T-helper 1 cell (primary cell): ENCODE measurements around the gene HOXB1.
A peak's percentile ranks its signal among the peaks of the same experiment; 100 is the strongest.
"Not testable (repeated sequence)": the region's sequence is repeated elsewhere in the genome, so short reads cannot be mapped to it uniquely, and the experiment has no call there.

Experiments used
- DNase-seq, 5 donors: peaks; one replicate each; pipeline ENCODE4 v3.0.0-alpha.2; 2012 to 2020

The HOXB1 gene

DNA sequence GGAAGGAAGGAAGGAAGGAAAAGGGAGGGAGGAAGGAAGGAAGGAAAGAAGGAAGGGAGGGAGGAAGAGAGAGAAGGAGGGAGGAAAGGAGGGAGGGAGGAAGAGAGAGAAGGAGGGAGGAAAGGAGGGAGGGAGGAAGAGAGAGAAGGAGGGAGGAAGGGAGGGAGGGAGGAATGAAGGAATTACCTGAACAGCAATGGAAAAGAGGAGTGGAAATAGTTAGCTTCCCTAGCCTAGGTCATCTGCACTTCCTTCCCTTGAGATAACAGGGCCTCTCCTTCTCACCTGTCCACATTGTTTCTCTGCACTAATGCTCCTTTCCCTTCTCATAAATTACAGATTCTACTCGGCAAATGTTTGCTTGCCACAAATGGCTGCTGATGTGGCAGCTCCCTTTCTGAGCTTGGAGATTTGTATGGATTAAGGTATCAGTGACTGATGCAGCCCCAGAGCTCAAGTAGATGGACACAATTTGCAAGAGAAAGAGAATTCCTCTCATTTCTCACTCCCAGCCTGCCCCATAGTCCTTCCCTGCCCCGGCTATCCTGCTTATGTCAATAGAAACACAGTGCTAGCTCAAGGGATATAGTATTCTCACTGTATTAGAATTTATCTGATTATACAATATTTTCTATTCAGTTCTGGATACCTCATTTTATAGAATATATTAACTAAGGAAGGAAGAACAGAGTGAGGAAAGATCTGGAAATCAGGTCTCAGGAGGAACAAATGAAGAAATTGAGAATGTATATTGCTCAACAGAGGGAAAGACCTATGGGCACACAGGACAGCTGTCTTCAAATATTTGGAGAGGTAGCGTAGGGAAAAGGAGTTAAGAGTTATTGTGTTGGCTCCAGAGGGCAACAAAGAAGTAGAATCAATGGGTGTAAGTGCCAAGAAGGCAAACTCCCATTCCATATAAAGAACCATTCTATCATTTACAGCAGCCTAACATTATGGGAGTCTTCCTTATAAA, 14.6 kb downstream of the HOXB1 start:
- no peak for DNase-seq

DNA sequence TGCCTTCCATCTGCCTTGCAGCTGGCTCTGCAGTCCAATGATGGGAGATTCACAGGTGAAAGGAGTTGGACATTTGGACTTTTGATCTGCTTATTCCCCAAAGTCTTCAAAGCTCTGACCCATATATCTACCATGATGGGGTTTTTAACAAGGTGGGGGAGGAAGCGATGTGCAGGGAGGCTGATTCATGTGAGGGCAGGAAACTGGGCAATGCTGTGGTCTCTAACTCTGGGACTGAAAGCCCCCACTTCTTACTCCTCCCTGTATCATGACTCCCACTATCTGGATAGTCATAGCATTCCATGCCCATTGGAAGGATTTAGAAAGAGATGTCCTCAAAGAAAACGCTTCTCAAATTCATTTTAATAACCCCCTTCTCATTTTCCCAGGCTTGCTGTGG, 16.3 kb downstream of the HOXB1 start:
- DNase-seq: no peak

DNA sequence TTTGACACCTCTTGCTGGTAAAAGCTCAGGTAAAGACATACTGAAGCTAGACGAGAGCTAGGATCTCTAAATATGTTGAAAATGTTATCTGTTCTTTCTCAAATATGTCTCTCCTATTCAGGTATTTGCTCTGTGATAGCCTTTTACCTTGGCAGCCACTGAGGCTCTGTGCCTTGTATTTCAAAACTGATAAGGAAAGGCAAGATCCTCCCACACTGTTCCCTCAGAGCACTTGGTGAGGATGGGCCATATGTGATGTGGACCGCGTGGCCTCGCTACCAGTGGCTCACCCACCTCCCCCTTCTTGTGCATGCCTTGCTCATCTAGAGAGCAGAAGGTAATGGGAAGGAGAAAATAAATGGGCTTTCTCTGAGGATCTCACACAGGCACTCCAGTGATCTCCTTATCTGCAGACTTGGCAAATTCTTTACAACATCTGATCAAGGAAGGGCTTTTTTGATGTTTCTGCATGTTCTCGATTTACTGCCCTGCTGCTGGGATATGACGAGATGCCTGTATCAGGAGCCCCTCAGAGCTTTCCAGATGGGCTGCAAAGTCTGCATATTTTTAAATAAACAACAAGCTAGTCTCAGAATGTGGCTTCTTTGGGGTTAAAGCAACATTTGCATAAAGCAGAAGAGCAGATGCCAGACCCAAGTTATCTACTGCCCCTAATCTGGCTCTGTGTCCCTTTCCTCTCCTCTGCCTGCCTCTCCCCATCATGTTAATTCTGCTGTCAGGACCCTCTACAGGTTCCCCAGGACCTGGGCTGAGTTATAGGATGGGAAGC, 16.9 kb downstream of the HOXB1 start:
- DNase-seq: no peak

DNA sequence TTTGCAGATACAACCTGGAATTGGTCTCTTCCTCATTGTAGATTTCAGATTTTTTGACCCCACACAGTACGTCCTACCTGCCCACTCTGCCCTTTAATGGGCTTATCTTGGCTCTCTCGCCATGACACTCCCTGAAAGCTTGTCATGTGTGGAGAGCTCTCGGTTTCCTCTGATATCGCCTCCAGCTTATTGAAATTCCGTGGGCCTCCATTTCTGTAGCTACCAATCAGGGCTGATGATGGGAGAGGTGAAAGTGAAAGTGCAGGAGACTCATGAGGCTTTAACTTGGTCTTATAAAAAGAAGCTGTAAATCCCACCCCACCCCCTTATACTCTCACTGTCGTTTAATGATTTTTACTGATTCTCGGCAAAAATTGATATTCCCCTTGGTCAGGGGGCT, 17.7 kb downstream of the HOXB1 start:
- DNase-seq: peak in 1 of 5 donors; percentile 33

DNA sequence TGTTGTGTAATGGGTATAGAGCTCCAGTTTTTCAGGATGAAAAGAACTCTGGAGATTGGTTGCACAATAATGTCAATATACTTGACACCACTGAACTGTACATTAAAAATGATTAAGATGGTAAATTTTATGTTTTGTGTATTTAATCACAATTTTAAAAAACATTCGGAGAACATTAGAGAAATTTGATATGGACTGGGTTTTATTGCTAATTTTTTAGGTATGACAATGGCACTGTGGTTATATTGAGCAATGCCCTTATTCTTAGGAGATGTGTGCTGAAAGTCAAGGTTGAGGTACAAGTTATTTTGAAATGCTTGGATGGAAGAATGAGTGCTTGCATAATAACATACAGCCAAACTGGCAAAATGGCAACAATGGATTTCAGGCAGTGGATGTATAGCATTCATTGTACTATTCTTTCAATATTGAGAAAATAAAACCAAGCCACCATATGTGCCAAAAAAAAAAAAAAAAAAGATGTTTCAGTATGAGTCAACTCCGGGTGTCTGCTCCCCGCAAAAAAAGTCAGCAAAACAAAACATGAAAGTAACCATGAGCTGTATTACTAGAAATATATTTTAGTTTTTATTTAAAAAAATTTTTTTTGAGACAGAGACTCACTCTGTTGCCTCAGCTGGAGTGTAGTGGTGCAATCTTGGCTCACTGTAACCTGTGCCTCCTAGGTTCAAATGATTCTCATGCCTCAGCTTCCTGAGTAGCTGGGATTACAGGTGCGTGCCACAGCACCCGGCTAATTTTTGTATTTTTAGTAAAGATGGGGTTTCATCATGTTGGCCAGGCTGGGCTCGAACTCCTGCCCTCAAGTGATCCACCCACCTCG, 19.8 kb downstream of the HOXB1 start:
- DNase-seq: peak in 3 of 5 donors; percentile 12 to 81 (median 18)

DNA sequence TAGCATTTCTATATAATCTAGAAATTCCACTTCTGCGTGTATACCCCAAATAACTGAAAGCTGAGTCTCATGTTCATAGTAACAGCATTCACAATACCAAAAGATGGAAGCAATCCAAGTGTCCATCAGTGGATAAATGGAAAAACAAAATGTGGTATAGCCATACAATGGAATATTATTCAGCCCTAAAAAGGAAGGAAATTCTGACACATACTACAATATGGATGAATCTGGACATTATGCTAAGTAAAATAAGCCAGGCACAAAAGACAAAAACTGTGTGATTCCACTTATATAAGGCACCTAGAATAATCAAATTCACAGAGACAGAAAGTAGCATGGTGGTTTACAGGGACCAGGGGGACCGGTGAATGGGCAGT, 20.4 kb downstream of the HOXB1 start:
- DNase-seq: no peak

DNA sequence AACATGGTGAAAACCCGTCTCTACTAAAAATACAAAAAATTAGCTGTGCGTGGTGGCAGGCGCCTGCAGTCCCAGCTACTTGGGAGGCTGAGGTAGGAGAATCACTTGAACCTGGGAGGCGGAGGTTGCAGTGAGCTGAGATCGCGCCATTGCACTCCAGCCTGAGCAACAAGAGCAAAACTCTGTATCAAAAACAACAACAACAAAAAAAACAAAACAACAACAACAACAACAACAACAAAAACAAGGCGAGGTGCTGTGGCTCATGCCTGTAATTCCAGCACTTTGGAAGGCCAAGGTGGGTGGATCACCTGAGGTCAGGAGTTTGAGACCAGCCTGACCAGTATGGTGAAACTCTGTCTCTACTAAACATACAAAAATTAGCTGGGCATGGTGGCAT, 21.1 kb downstream of the HOXB1 start:
- DNase-seq: not testable (repeated sequence)

DNA sequence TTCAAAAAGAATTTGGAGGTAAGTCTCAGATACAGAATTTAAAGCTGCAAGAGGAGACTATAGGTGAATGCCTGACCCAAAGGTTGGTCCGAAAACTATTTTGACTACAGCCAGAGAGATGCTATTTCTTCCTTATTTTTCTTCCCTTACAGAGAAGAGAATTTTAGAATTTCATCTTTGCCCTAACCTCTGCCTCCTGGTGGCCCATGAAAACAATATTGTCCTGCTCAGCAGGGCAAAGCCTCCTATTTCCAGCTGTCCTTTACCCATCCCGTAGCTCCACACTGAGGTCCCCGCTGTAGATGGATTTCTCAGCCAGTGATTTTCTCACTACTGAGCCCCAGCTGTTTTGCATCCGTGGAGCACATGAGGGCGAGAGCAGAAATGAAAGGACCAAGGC, 24.6 kb downstream of the HOXB1 start:
- DNase-seq: no peak

DNA sequence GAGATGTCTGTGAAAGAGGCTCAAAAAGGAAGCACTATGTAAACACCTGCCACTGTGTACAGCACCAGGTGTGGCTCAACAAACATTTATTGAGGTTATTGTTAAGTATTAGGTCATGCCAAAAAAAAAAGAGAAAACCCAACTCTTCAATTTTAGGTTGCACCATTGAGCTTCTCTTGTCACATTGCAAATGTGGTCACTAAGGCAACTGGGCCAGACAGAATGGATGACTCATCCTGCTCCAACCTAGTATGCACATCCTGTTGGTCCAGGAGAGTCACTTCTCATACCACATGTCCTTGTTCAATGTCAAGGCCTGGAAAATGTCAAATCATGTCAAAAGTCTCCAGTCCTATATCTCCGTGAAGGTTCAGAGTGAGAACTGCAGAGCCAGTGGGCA, 25.0 kb downstream of the HOXB1 start:
- peak in 3 of 5 donors; percentile 27 to 89 (median 29) for DNase-seq

DNA sequence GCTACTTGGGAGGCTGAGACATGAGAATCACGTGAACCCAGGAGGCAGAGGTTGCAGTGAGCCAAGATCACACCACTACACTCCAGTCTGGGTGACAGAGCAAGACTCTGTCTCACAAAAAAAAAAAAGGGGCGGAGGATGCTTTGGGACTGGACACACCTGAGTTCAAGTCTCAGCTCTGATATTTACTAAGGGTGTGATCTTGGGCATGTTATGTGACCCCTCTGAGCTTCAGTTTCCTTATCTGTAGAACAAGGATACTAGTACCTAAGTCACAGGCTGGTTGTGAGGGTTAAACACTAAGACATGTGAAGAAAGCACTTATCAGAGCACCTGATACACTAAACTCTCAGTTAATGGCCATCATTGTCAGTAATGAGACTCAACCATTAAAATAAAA, 25.9 kb downstream of the HOXB1 start:
- DNase-seq: no peak

DNA sequence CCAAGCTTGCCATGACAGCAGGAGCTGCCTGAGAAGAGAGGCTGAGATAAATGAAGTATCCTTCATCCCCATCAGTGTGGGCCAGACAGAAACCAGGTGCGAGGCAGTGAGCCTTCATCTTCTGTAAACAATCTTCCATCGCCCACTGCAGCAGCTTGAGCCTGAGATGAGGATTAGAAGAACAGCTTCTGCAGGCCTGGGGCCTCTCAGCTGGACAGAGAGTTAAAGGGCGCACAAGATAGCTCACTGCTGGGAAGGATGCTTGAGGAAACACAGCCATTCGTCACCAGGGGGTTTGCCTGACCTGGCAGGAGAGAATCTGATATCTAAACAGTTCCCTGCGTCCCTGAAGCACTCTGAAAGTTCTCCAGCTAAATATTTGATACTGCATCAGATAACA, 27.1 kb downstream of the HOXB1 start:
- DNase-seq: no peak

DNA sequence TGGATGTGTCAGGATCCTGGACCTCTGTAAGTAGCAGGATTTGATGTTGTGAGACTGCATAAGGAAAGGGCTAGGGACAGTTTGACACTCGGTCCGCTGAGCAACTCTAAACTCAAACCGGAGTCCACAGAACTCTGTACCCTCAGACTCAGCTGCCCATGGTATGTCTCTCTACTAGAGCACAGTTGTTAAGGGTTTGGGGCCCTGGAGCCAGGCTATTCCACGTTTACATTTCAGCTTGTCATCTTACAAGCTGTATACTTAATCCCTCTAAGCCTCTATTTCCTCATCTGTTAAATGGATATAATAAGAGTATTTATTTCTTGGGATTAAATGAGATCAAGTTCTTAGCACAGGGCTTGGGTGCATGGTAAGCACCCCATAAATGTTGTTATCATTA, 27.9 kb downstream of the HOXB1 start:
- DNase-seq: no peak

DNA sequence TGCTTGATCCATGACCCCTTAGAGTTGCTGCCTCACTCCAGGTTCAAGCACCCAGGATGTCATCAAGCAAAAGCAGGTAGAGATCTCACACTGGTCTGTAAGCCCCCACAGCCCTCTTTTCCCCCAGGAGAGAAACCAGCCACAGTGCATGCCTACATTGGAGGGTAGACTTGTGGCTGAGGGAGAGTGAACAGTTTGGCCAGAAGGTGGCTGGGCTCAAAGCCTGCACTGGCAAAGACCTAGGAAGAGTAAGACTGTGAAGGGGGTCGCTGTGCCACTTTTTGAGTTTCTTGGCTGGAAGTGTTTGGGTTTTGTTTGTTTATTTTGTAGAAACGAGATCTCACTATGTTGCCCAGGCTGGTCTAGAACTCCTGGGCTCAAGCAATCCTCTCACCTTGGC, 28.5 kb downstream of the HOXB1 start:
- DNase-seq: no peak

DNA sequence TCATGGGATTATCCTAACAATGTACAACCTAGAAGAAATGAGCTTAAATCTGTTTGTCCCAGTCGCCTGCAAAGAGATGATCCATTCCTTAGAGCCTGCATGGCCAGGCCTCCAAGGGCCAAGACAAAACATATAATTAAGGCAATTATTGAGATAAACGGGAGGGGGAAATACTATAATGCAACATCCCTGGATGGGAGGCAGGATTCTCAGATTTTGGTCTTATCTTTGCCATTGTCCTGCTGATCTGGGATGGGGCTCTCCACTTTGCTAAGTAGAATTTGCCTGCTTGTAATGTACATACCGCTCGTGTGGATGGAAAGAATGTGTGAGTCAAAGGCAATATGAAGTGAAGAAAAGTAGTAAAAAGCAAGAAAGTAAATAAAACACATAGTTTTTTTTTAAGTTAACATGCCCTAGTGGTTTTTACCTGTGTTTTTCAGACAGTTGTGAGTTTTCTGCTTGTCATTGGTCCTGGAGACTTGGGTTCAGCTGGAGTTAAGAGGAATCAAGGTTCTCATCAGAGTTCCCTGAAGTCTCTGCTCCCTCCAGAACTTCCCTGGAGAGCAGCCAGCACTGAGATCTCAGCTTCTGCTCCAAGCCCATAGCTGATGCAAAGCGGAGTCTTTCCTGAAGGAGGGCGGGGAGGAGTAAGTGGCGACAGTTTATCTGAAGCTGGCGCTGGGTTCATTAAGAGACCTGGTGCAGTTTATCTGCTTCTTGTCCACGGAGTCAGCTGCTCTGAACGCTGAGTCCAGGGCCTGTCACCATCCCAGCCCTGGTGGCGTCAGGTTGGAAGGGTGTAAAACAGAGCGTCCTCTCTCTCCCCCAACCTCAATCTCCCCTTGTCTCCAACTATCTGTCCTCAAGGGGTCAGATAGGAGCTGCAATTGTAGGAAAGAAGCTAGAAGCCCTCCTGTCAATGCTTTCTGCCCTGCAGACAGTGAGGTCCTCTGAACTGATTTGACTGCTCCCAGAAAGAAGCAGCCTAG, 30.1 kb downstream of the HOXB1 start:
- DNase-seq: no peak

DNA sequence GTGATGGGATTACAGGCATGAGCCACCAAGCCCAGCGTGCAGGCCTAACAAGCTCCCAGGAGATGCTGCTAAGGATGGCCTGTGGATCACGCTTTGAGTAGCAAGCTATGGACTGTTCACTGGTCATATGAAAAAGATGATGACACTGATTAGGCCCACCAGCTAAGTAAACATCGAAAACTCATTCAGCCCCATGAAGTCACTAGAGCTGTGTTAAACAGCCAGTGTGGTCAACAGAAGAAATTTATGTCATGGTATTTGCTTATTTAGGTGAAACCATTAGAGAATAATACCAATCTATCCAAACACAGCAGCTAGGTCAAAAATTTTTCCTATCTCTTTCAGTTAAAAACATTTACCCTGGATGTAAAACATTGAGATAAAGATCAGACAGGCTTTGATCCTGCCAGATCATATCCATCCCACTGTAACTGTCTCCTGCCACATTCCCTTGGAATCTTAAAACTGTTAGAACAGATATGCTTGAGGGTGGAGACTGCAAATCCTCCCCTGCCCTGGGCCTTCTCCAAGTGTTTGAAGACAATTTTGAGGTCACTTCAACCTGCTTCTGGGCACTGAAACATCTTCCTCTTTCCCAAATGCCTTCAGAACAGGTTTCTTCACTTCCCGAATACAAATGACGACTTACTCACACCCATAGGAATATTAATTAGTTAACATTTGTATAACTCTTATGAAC, 30.9 kb downstream of the HOXB1 start:
- no peak for DNase-seq

DNA sequence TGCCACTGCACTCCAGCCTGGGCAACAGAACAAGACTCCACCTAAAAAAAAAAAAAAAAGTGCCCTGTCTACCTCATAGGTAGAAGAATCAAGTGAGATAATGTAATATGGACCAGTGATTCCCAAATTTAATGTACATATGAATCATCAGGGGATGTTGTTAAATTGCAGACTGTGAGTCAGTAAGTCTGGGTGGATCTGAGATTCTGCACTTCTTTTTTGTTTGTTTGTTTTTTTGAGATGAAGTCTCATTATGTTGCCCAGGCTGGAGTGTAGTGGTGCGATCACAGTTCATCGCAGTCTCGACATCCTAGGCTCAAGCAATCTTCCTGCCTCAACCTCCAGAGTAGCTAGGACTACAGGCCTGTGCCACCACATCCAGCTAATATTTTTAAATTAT, 31.6 kb downstream of the HOXB1 start:
- DNase-seq: no peak

DNA sequence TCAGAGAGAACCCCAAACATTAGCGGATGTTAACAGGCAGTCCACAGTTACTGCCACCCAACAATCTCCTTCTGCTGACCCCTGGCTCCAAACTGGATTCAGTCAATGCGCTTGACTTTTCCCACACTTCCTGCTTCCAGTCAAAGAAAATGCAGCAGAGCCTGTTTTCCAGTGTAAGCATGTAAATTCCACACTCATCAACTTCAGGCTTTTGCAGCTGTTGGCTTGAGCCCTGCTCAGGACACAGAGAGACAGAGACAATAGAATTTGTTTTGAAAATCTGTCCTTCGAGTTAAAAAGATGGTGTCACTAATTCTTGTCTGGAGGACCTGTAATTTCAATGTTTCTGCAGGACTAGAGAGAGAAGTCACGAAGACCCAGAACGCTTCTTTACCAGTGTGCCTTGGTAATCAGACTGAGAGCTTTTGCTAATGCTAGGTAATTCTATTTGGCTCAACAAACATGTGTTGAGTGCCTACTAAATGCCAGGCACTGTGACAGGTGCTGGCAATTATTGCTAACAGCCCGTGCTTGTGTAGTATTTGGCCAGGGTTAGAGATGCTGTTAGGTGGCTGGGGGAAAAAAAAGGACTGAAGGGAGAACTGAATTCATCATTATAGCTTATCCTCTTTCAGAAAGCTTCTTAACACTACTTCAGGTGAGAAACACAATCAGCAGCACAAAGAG, 32.5 kb downstream of the HOXB1 start:
- no peak for DNase-seq

DNA sequence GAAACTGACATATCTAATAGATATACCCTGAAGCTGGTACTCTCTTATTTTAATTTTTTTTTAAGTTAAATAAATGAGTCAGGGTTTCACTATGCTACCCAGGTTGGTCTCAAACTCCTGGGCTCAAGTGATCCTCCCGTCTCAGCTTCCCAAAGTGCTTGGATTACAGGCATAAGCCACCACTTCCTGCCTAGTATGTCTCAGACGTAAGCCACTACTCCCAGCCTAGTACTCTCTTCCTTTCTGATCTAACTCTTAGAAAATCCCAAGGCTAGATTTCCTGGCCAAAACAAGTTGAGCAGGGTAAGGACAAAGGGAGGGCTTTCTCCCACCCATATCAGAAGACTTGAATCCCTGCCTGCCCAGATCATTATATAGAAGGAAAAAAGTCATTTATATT, 33.7 kb downstream of the HOXB1 start:
- no peak for DNase-seq

DNA sequence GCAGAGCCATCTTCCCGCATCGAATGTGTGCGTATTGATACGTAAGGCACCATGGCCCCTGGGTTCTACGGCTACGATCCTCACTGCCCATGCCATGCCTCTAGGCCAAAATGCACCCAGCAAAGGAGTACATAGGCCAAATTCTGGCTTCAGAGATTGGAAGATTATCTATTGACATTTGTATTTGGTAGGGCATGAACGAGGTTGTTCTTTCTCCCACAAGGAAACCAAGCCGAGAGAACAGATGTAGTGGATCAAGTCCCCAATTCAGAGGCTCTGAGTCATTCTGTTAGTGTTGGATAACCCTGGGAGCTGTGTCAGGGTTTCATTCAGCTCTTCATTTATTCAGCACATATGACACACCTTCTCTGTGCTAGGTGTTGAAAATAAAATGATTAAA, 36.5 kb downstream of the HOXB1 start:
- DNase-seq: no peak
